Effector memory CD8-positive, alpha-beta T cell (primary cell): ENCODE data around the gene CPXM2.

Experiments used
- ATAC-seq: fragments of 150-1000 bp; cut with Tn5 transposase; replicated peaks from 2 replicates; pipeline ENCODE4 v1.10.0; 2021; ENCODE audit warnings: mild to moderate bottlenecking, moderate library complexity
- DNase-seq, 3 experiments: peaks; one replicate each; pipeline ENCODE4 v3.0.0; 2021
- H3K27ac Mint-ChIP-seq, 2 donors: one replicate each; pipeline ENCODE4 v1.8.0; 2022; ENCODE audit warnings: mild to moderate bottlenecking in 2 of 2, mixed read lengths in 2 of 2, moderate library complexity in 2 of 2
- H3K27me3 Mint-ChIP-seq, 2 donors: one replicate each; pipeline ENCODE4 v1.8.0; 2022; ENCODE audit warnings: mixed read lengths in 2 of 2
- H3K36me3 Mint-ChIP-seq: one replicate; pipeline ENCODE4 v1.8.0; 2022; ENCODE audit warnings: mild to moderate bottlenecking, moderate library complexity, mixed read lengths; ENCODE audit not compliant: insufficient read depth
- H3K4me1 Mint-ChIP-seq, 2 donors: one replicate each; pipeline ENCODE4 v1.8.0; 2022; ENCODE audit warnings: low read depth in 2 of 2, mixed read lengths in 2 of 2
- H3K4me3 Mint-ChIP-seq, 2 donors: one replicate each; pipeline ENCODE4 v1.8.0; 2022; ENCODE audit warnings: mild to moderate bottlenecking in 2 of 2, mixed read lengths in 2 of 2, moderate library complexity in 2 of 2
- H3K9me3 Mint-ChIP-seq, 2 donors: one replicate each; pipeline ENCODE4 v1.8.0; 2022; ENCODE audit warnings: mixed read lengths in 2 of 2

CPXM2 gene

GRCh38 chr10:123788981-123789380 is 102.6 kb downstream of the CPXM2 start:
- Mint-ChIP-seq H3K27ac (no peak overlapping the region), H3K9me3 (peaks cover 7 to 12% of the 10 kb centered on the region in 2 donors), H3K27me3 (peaks cover 20 to 42% of the 10 kb centered on the region in 2 donors), H3K4me1 (no peaks in the 10 kb centered on the region), H3K4me3 (no peak overlapping the region), H3K36me3 (no peaks in the 10 kb centered on the region)
- DNase-seq: no peak
- no peak for ATAC-seq

GRCh38 chr10:123787566-123787965 is 104.0 kb downstream of the CPXM2 start:
- no peaks in the 10 kb centered on the region for H3K4me1 Mint-ChIP-seq
- DNase-seq (no peak), ATAC-seq (no peak)
- H3K9me3 Mint-ChIP-seq: peaks cover 7 to 12% of the 10 kb centered on the region in 2 donors
- peaks cover 20 to 54% of the 10 kb centered on the region in 2 donors for H3K27me3 Mint-ChIP-seq
- H3K4me3 Mint-ChIP-seq: no peak overlapping the region
- H3K36me3 Mint-ChIP-seq: no peaks in the 10 kb centered on the region
- H3K27ac Mint-ChIP-seq: no peak overlapping the region

DNA sequence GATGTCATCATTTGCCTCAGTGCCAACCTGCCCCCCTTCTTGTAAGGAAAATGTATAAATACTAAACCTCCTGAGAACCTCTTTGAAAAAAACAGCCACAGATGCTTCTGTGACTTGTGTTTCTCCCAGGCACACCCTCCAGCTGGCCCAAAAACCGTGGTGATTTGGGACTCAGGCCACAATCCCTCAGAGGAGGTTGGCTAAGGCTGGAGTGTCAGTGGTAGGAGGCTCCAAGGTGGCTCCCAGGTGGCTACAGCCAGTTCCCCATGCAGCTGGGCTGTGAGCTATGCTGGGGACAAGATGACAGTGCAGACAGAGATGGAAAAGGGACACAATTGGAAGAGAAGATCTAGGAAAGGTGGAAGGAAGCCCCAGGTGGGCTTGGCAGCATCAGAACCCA is 104.7 kb downstream of the CPXM2 start:
- Mint-ChIP-seq H3K9me3 (peaks cover 7% of the 10 kb centered on the region in 2 donors), H3K4me3 (no peak overlapping the region), H3K27ac (no peak overlapping the region), H3K36me3 (no peaks in the 10 kb centered on the region), H3K4me1 (no peaks in the 10 kb centered on the region), H3K27me3 (peaks cover 19 to 50% of the 10 kb centered on the region in 2 donors)
- DNase-seq (no peak), ATAC-seq (no peak)

- Mint-ChIP-seq H3K27me3 (peaks cover 14 to 46% of the 10 kb centered on the region in 2 donors), H3K27ac (no peak overlapping the region), H3K36me3 (no peaks in the 10 kb centered on the region), H3K4me3 (no peak overlapping the region), H3K4me1 (no peaks in the 10 kb centered on the region), H3K9me3 (peaks cover 1 to 2% of the 10 kb centered on the region in 2 donors)
- DNase-seq: no peak
- no peak for ATAC-seq
Observed at GRCh38 chr10:123786306-123786705, 105.3 kb downstream of the CPXM2 start.

GRCh38 chr10:123784646-123785045 is 107.0 kb downstream of the CPXM2 start:
- ATAC-seq: no peak
- Mint-ChIP-seq H3K9me3 (no peaks in the 10 kb centered on the region), H3K36me3 (no peaks in the 10 kb centered on the region), H3K4me3 (no peak overlapping the region), H3K4me1 (no peaks in the 10 kb centered on the region), H3K27me3 (peaks cover 18 to 59% of the 10 kb centered on the region in 2 donors), H3K27ac (no peak overlapping the region)
- no peak for DNase-seq

GRCh38 chr10:123784216-123784615 is 107.4 kb downstream of the CPXM2 start:
- DNase-seq: no peak
- no peak overlapping the region for H3K27ac Mint-ChIP-seq
- H3K36me3 Mint-ChIP-seq: no peaks in the 10 kb centered on the region
- H3K27me3 Mint-ChIP-seq: peaks cover 18 to 63% of the 10 kb centered on the region in 2 donors
- H3K9me3 Mint-ChIP-seq: no peaks in the 10 kb centered on the region
- ATAC-seq: no peak
- no peak overlapping the region for H3K4me3 Mint-ChIP-seq
- H3K4me1 Mint-ChIP-seq: no peaks in the 10 kb centered on the region

GRCh38 chr10:123783296-123783695 is 108.3 kb downstream of the CPXM2 start:
- no peaks in the 10 kb centered on the region for H3K4me1 Mint-ChIP-seq
- H3K27me3 Mint-ChIP-seq: peaks cover 19 to 72% of the 10 kb centered on the region in 2 donors
- no peaks in the 10 kb centered on the region for H3K9me3 Mint-ChIP-seq
- no peak overlapping the region for H3K4me3 Mint-ChIP-seq
- DNase-seq: no peak
- no peak overlapping the region for H3K27ac Mint-ChIP-seq
- ATAC-seq: no peak
- no peaks in the 10 kb centered on the region for H3K36me3 Mint-ChIP-seq

GRCh38 chr10:123782549-123782948 is 109.1 kb downstream of the CPXM2 start:
- Mint-ChIP-seq H3K27me3 (peaks cover 27 to 80% of the 10 kb centered on the region in 2 donors), H3K4me1 (no peaks in the 10 kb centered on the region), H3K4me3 (no peak overlapping the region), H3K9me3 (peaks cover 0 to 1% of the 10 kb centered on the region in 2 donors), H3K36me3 (no peaks in the 10 kb centered on the region), H3K27ac (no peak overlapping the region)
- DNase-seq (no peak), ATAC-seq (no peak)

GRCh38 chr10:123781956-123782500 is 109.6 kb downstream of the CPXM2 start:
- H3K9me3 Mint-ChIP-seq: peaks cover 0 to 1% of the 10 kb centered on the region in 2 donors

GRCh38 chr10:123781324-123781900 is 110.2 kb downstream of the CPXM2 start:
- ATAC-seq: no peak
- Mint-ChIP-seq H3K27me3 (peaks cover 24 to 87% of the 10 kb centered on the region in 2 donors), H3K9me3 (peaks cover 0 to 1% of the 10 kb centered on the region in 2 donors)

More at GRCh38 chr10:123781956-123782500, 109.6 kb downstream of the CPXM2 start:
- ATAC-seq: no peak
- no peak for DNase-seq
- H3K4me3 Mint-ChIP-seq: no peak overlapping the region
- H3K4me1 Mint-ChIP-seq: no peaks in the 10 kb centered on the region
- H3K36me3 Mint-ChIP-seq: no peaks in the 10 kb centered on the region
- H3K27me3 Mint-ChIP-seq: peaks cover 30 to 85% of the 10 kb centered on the region in 2 donors
- no peak overlapping the region for H3K27ac Mint-ChIP-seq

GRCh38 chr10:123778719-123779517 is 112.7 kb downstream of the CPXM2 start:
- peaks cover 0 to 1% of the 10 kb centered on the region in 2 donors for H3K9me3 Mint-ChIP-seq
- no peak overlapping the region for H3K4me3 Mint-ChIP-seq
- DNase-seq (no peak), ATAC-seq (no peak)
- H3K4me1 Mint-ChIP-seq: peaks cover 0 to 5% of the 10 kb centered on the region in 2 donors
- peaks cover 18 to 63% of the 10 kb centered on the region in 2 donors for H3K27me3 Mint-ChIP-seq
- H3K36me3 Mint-ChIP-seq: no peaks in the 10 kb centered on the region
- H3K27ac Mint-ChIP-seq: no peak overlapping the region

More at GRCh38 chr10:123781324-123781900, 110.2 kb downstream of the CPXM2 start:
- no peaks in the 10 kb centered on the region for H3K4me1 Mint-ChIP-seq
- no peak overlapping the region for H3K4me3 Mint-ChIP-seq
- no peak for DNase-seq
- no peak overlapping the region for H3K27ac Mint-ChIP-seq
- H3K36me3 Mint-ChIP-seq: no peaks in the 10 kb centered on the region

DNA sequence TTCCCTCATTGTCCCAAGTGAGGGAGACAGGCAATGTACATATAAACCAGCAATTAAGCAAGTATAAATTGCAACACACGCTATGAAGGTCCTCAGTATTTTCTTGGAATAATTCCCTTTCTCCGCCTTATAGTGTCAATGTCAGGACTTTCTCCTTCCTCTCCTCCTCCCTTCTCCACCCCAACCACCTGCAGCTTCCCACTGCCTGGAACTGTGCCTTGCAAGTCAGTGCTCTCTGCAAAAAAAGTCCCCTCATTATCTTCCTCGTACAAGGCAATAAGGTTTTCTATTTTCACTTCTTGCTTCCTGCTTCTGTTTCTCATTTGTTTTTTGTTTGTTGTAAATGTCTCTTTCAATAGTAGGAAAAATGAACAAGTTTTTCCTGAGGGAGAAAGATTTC is 113.7 kb downstream of the CPXM2 start:
- Mint-ChIP-seq H3K27ac (no peak overlapping the region), H3K36me3 (peaks cover 9% of the 10 kb centered on the region), H3K4me3 (no peak overlapping the region), H3K4me1 (peaks cover 6 to 10% of the 10 kb centered on the region in 2 donors), H3K9me3 (peaks cover 6 to 7% of the 10 kb centered on the region in 2 donors), H3K27me3 (peaks cover 18 to 52% of the 10 kb centered on the region in 2 donors)
- ATAC-seq (no peak), DNase-seq (no peak)

DNA sequence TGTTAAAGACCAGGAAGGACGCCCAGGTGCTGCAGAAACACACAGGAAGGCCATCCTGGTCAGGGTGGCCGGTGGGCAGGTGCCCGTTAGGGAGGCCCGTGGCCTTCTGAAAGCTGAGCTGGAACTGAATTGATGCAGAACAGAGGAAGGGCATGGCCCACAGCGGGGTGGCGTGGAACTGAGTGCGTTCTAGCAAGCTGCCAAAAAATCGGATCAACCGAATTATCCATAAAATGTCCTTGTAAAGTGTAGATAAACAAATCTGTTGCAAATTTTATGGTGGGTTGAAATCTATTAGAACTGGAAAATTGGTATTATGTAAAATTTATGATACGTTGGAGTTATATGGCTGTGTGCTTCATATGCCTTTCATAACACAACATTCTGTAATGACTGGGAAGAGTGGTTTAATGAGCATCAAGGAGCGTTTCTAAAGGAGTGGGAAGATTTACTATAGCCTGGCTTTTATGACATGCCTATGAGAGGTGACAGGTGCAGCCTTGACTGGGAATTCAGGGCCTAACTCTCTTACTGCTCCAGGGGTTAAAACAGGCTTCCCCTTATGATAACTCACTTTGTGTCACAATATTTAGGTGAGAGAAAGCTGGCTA is 117.4 kb downstream of the CPXM2 start:
- H3K27ac Mint-ChIP-seq: no peak overlapping the region
- peaks cover 10 to 19% of the 10 kb centered on the region in 2 donors for H3K9me3 Mint-ChIP-seq
- no peak overlapping the region for H3K4me3 Mint-ChIP-seq
- peaks cover 12 to 24% of the 10 kb centered on the region in 2 donors for H3K27me3 Mint-ChIP-seq
- H3K36me3 Mint-ChIP-seq: peaks cover 16% of the 10 kb centered on the region
- ATAC-seq (no peak), DNase-seq (no peak)
- peaks cover 6 to 14% of the 10 kb centered on the region in 2 donors for H3K4me1 Mint-ChIP-seq
